Gastrocnemius medialis (tissue), 4 donors: ENCODE results near the gene CCDC170. TPM values are rescaled to one million over a fixed set of nuclear protein-coding genes. Genes with fewer than 3 reads are reported as not detected.
"Not testable (repeated sequence)": the region's sequence is repeated elsewhere in the genome, so short reads cannot be mapped to it uniquely, and the experiment has no call there.

Experiments
- ATAC-seq, 2 donors: fragments of 150-250 bp; one replicate each; pipeline ENCODE4 v1.9.1; 2016
- DNase-seq, 2 donors: peaks; one replicate each; pipeline ENCODE4 v3.0.0-alpha.2; 2019
- H3K27ac ChIP-seq, 4 donors: fragments of 200-600 bp; sonication (generic); 1 replicate in 1 of 4; 2 replicates in 3 of 4; pipeline ENCODE4 v1.5.1; 2016 to 2018; ENCODE audit warnings: mild to moderate bottlenecking in 2 of 4, moderate library complexity in 1 of 4
- H3K27me3 ChIP-seq, 3 donors: fragments of 200-600 bp; sonication (generic) in 2 of 3; 1 replicate in 1 of 3; 2 replicates in 2 of 3; pipeline versions ENCODE4 v1.5.1 to v1.6.0; 2016 to 2019; ENCODE audit warnings: mild to moderate bottlenecking in 1 of 3, moderate library complexity in 1 of 3
- H3K36me3 ChIP-seq, 2 donors: fragments of 200-600 bp; sonication (generic) in 1 of 2; one replicate each; pipeline ENCODE4 v1.5.1; 2017 to 2018
- H3K4me1 ChIP-seq, 2 donors: fragments of 200-600 bp; sonication (generic) in 1 of 2; one replicate each; pipeline ENCODE4 v1.5.1; 2016 to 2017; ENCODE audit warnings: mild to moderate bottlenecking in 2 of 2
- H3K4me3 ChIP-seq, 4 donors: fragments of 200-600 bp; sonication (generic) in 3 of 4; 1 replicate in 1 of 4; 2 replicates in 3 of 4; pipeline ENCODE4 v1.5.1; 2016 to 2019; ENCODE audit warnings: mild to moderate bottlenecking in 2 of 4
- H3K9me3 ChIP-seq, 3 donors: fragments of 200-600 bp; sonication (generic) in 2 of 3; 1 replicate in 1 of 3; 2 replicates in 2 of 3; pipeline ENCODE4 v1.5.1; 2016 to 2019
- POLR2A ChIP-seq, 2 donors: fragments of 450-650 bp; IDR thresholded peaks; one replicate each; pipeline ENCODE4 v1.6.1; 2017; ENCODE audit warnings: antibody characterized with exemption in 2 of 2, mild to moderate bottlenecking in 2 of 2, moderate library complexity in 2 of 2
- in situ Hi-C, 4 donors: fragments of 200-750 bp; cut with MboI; loops; one replicate each; pipeline versions ENCODE4 v1.15.0 to v1.8.0; 2017; ENCODE audit warnings: low sequenced_read_pairs in 4 of 4
- intact Hi-C: fragments of 100-400 bp; cut with DNase I; formaldehyde crosslinking; loops from one replicate; pipeline ENCODE4 v1.15.1; 2023; ENCODE audit warnings: low total_unique reads
- total RNA-seq, 4 donors: library from RNA; depleted of rRNA; stranded (reverse); fragments of >200 nt; gene quantifications; one replicate each; pipeline versions ENCODE4 v1.1.0 to v1.2.3, GENCODE V29; 2016
- TF ChIP-seq, protein P1 (sequence below), 5 experiments: fragments of 450-650 bp in 3 of 5; fragments of 200-600 bp in 2 of 5; sonication (generic) in 2 of 5; IDR thresholded peaks in 4 of 5; conservative IDR thresholded peaks in 1 of 5; 1 replicate in 4 of 5; 2 replicates in 1 of 5; pipeline ENCODE4 v1.5.1; 2016 to 2019; ENCODE audit warnings: antibody characterized with exemption in 5 of 5, mild to moderate bottlenecking in 3 of 5, moderate library complexity in 3 of 5

CCDC170 gene
- total RNA-seq, 4 donors from 2014 or later = 0.04 to 0.05 TPM; not detected in 2

GRCh38 chr6:151514000-151514730 is 20.3 kb downstream of the CCDC170 start:
- in situ Hi-C loops = no loop called here
- intact Hi-C loops = no loop called here
- Histone ChIP-seq H3K9me3 (peaks cover 0 to 3% (median 0%) of the 10 kb centered on the region in 3 donors), H3K36me3 (no peaks in the 10 kb centered on the region), H3K4me3 (no peak overlapping the region), H3K27me3 (no peaks in the 10 kb centered on the region), H3K4me1 (no peaks in the 10 kb centered on the region), H3K27ac (no peak overlapping the region)
- TF ChIP-seq, protein P1, sequence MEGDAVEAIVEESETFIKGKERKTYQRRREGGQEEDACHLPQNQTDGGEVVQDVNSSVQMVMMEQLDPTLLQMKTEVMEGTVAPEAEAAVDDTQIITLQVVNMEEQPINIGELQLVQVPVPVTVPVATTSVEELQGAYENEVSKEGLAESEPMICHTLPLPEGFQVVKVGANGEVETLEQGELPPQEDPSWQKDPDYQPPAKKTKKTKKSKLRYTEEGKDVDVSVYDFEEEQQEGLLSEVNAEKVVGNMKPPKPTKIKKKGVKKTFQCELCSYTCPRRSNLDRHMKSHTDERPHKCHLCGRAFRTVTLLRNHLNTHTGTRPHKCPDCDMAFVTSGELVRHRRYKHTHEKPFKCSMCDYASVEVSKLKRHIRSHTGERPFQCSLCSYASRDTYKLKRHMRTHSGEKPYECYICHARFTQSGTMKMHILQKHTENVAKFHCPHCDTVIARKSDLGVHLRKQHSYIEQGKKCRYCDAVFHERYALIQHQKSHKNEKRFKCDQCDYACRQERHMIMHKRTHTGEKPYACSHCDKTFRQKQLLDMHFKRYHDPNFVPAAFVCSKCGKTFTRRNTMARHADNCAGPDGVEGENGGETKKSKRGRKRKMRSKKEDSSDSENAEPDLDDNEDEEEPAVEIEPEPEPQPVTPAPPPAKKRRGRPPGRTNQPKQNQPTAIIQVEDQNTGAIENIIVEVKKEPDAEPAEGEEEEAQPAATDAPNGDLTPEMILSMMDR (IDR thresholded peaks at IDR 0.05 in 4 of 5, conservative IDR thresholded peaks at IDR 0.05 in 1 of 5) = no peak
- TF ChIP-seq POLR2A (IDR thresholded peaks at IDR 0.05) = no peak
- DNase-seq (no peak), ATAC-seq (no peak)

- H3K4me1 ChIP-seq, ATAC-seq, intact Hi-C loops, H3K36me3 ChIP-seq, H3K4me3 ChIP-seq, H3K27ac ChIP-seq, DNase-seq, H3K9me3 ChIP-seq, in situ Hi-C loops, H3K27me3 ChIP-seq: not testable (repeated sequence)
Measured at GRCh38 chr6:151518992-151519391, 25.2 kb downstream of the CCDC170 start.

DNA sequence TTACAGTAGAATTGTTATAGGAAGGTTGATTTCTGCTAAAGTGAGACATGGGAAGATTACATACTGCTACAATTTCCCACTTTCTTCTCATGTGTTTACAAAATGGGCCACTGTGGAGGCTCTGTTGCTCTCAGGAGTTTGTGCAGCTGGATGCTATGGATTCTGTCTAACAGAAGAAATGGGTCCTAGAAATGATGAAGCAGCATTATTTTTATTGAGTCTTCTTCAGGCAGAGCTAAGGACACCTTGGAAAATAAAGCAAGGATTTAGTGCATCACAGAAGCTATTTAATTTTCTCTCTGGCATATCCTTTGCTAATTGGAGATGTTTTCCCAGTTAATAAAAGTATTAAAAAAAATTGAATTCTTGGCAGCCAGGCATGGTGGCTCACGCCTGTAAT is 29.2 kb downstream of the CCDC170 start:
- TF ChIP-seq, protein P1 (IDR thresholded peaks at IDR 0.05 in 4 of 5, conservative IDR thresholded peaks at IDR 0.05 in 1 of 5) = no peak
- no peak for TF ChIP-seq POLR2A (IDR thresholded peaks at IDR 0.05)
- Histone ChIP-seq H3K4me1 (no peaks in the 10 kb centered on the region), H3K4me3 (no peak overlapping the region), H3K27ac (no peak overlapping the region), H3K27me3 (no peaks in the 10 kb centered on the region), H3K9me3 (peaks cover 0 to 4% (median 0%) of the 10 kb centered on the region in 3 donors), H3K36me3 (no peaks in the 10 kb centered on the region)
- intact Hi-C loops (no loop called here), in situ Hi-C loops (no loop called here)
- no peak for ATAC-seq
- DNase-seq = no peak

- no peaks in the 10 kb centered on the region for H3K27me3 ChIP-seq
- in situ Hi-C loops = no loop called here
- no peaks in the 10 kb centered on the region for H3K36me3 ChIP-seq
- H3K4me1 ChIP-seq = no peaks in the 10 kb centered on the region
- ATAC-seq (no peak), DNase-seq (no peak)
- no peak overlapping the region for H3K27ac ChIP-seq
- peaks cover 0 to 2% (median 0%) of the 10 kb centered on the region in 3 donors for H3K9me3 ChIP-seq
- TF ChIP-seq, protein P1 (IDR thresholded peaks at IDR 0.05 in 4 of 5, conservative IDR thresholded peaks at IDR 0.05 in 1 of 5) = no peak
- no peak for TF ChIP-seq POLR2A (IDR thresholded peaks at IDR 0.05)
- intact Hi-C loops = no loop called here
- no peak overlapping the region for H3K4me3 ChIP-seq
Measured at GRCh38 chr6:151524059-151524458, 30.2 kb downstream of the CCDC170 start.

DNA sequence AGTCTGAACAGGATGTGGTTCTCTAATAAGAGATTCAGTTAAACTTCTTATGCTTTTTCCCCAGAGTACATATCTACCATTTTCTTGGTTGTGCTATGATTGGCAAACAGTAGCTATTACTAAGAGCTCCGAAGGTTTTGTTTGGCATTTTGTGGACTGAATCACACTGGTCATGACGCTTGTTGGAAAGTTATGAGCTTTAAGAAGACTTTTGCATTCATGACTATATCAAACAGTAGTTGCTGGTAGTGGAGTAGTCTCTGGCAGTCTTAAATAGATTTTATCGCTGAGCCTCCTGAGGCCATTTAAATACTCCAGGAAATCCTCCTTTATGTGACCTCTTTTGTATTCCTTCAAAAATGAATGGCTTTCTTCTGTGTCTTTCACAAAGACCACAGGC is 40.8 kb downstream of the CCDC170 start:
- TF ChIP-seq, protein P1 (IDR thresholded peaks at IDR 0.05 in 4 of 5, conservative IDR thresholded peaks at IDR 0.05 in 1 of 5) = no peak
- TF ChIP-seq POLR2A (IDR thresholded peaks at IDR 0.05) = no peak
- H3K27ac ChIP-seq = no peak overlapping the region
- DNase-seq (no peak), ATAC-seq (no peak)
- in situ Hi-C loops = no loop called here
- H3K4me3 ChIP-seq = no peak overlapping the region
- no peaks in the 10 kb centered on the region for H3K4me1 ChIP-seq
- H3K27me3 ChIP-seq = no peaks in the 10 kb centered on the region
- no peaks in the 10 kb centered on the region for H3K36me3 ChIP-seq
- intact Hi-C loops = no loop called here
- H3K9me3 ChIP-seq = no peaks in the 10 kb centered on the region
